WI38 (cell line): ENCODE data around the gene UBA52.
"Not testable (repeated sequence)": the region's sequence is repeated elsewhere in the genome, so short reads cannot be mapped to it uniquely, and the experiment has no call there.

ENCODE experiments used
- H3K4me3 ChIP-seq: 2 replicates; pipeline ENCODE4 v1.5.1; 2011; ENCODE audit warnings: low read depth, mild to moderate bottlenecking, control low read depth, low read length
- TF ChIP-seq, protein P1 (sequence below): IDR thresholded peaks from 2 replicates; pipeline ENCODE4 v1.5.1; 2012; ENCODE audit warnings: low read depth, mild to moderate bottlenecking, control low read depth, low read length

Gene UBA52

DNA sequence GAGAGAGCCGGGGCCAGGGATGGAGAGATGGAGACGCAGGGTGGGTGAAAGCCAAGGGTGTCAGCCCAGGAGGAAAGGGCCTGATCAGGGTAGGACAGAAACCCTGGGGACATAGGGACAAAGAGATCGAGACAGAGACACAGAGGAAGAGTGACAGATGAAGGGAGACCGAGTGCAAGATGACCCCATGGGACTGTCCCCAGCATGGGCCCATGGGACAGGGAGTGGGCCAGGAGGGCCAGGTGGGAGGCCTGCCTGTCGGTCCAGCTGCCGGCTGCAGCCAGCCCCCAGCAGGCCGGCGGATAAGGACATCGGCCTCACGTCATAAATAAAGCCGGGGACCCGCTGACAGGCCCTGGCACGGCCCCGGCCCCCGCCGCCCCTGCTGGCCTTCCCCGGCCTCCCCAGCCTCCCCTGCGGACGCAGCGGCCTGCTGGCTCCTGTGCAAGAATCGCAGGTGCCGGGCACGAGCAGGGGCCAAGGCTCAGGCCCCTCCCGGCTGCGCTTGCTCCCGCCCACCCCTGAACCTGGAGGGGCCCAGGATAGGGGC is 23.2 kb downstream of the UBA52 start:
- TF ChIP-seq, protein P1, sequence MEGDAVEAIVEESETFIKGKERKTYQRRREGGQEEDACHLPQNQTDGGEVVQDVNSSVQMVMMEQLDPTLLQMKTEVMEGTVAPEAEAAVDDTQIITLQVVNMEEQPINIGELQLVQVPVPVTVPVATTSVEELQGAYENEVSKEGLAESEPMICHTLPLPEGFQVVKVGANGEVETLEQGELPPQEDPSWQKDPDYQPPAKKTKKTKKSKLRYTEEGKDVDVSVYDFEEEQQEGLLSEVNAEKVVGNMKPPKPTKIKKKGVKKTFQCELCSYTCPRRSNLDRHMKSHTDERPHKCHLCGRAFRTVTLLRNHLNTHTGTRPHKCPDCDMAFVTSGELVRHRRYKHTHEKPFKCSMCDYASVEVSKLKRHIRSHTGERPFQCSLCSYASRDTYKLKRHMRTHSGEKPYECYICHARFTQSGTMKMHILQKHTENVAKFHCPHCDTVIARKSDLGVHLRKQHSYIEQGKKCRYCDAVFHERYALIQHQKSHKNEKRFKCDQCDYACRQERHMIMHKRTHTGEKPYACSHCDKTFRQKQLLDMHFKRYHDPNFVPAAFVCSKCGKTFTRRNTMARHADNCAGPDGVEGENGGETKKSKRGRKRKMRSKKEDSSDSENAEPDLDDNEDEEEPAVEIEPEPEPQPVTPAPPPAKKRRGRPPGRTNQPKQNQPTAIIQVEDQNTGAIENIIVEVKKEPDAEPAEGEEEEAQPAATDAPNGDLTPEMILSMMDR: no peak
- peak overlapping the region; percentile 42 for H3K4me3 ChIP-seq

DNA sequence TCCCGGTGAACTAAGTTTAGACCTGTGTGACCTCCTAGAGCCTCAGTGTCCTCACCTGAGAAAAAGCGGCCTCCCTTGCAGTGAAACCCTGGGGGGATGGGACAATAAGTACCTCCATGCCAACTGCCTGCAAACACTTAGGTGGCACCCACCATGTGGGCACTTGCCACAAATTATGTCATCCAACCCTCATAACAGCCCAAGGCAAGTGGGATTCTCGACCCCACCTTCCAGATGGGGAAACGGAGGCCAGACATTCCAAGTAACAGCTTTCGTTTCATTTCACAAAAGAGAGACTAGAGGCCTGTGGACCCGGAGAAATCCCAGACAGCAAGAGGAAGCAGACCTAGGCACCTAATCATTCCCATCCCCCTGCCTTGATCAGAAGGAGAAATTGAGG is 23.8 kb downstream of the UBA52 start:
- H3K4me3 ChIP-seq: no peak overlapping the region
- TF ChIP-seq, protein P1: no peak

- TF ChIP-seq, protein P1: no peak
- H3K4me3 ChIP-seq: no peak overlapping the region
Observed at GRCh38 chr19:18596752-18597157, 25.1 kb downstream of the UBA52 start.

DNA sequence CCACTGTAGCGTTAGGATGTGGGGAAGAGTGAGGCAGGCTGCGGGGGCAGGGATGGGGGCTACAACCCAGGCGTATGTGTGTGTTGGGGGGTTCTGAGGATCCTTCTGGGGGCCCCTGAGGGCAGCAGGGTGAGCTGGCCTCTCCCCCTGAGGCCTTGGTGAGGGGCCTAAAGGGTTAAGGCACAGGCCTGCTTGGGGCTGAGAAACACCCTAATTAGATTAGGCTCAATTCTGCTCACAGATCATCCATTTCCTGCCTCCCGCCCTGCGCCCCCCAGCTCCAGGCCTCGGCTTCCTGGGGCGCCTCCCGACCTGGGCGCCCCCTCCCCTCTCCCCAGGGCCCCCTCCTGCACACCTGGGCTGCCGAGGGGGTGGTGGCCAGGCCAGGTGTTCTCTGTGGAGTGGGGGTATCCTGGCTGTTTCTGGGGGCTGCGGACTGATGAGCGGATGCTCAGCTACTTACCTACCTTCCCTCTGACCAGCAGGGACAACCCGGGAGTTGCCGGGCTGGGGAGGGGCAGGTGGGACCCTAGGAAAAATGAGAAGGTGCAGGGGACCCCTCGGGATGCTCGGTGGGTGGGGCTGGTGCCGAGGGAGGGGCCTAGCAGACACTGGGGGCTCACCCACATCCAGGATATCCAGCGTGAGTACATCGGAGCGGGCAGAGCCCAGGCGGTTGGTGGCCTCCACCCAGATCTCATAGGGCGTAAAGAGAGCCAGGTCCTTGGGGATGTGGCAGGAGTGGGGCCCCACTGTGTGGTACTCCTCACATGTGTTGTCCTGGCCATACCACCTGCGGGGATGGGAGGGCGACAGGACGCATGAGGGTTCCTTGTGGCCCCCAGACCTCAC is 26.4 kb downstream of the UBA52 start:
- TF ChIP-seq, protein P1: no peak
- no peak overlapping the region for H3K4me3 ChIP-seq

- no peak overlapping the region for H3K4me3 ChIP-seq
- TF ChIP-seq, protein P1: no peak
Observed at GRCh38 chr19:18599485-18599884, 27.8 kb downstream of the UBA52 start.

- not testable (repeated sequence) for H3K4me3 ChIP-seq
Observed at GRCh38 chr19:18600692-18601397, 29.2 kb downstream of the UBA52 start.

DNA sequence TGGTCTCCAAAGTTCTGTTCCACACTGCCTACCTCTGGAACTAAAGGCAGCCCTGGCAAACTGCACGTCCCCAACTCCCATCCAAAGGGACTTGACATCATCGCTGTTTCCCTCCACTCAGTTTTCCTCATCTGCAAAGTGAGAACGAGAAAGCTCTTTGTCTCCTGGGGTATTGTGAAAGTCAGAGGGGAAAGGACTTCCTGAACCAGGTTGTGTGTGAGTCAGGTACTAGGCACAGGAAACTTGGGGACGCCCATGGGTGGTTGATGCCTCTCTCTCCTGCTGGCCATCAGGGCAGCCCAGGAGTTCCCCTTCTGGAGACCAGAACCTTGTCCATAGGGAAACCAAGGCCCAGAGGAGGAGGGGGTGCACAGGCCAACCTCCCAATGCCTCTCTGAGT is 30.2 kb downstream of the UBA52 start:
- TF ChIP-seq, protein P1: no peak
- no peak overlapping the region for H3K4me3 ChIP-seq
